Measurements from ENCODE around the gene SGMS1.
A peak's percentile ranks its signal among the peaks of the same experiment; 100 is the strongest.

The SGMS1 gene

GRCh38 chr10:50511492-50512213 is 112.1 kb downstream of the SGMS1 start:
- H3K4me3 ChIP-seq (ENCODE audit: control insufficient read depth, low read depth, low read length): no peak overlapping the region
- TF ChIP-seq, protein P1, sequence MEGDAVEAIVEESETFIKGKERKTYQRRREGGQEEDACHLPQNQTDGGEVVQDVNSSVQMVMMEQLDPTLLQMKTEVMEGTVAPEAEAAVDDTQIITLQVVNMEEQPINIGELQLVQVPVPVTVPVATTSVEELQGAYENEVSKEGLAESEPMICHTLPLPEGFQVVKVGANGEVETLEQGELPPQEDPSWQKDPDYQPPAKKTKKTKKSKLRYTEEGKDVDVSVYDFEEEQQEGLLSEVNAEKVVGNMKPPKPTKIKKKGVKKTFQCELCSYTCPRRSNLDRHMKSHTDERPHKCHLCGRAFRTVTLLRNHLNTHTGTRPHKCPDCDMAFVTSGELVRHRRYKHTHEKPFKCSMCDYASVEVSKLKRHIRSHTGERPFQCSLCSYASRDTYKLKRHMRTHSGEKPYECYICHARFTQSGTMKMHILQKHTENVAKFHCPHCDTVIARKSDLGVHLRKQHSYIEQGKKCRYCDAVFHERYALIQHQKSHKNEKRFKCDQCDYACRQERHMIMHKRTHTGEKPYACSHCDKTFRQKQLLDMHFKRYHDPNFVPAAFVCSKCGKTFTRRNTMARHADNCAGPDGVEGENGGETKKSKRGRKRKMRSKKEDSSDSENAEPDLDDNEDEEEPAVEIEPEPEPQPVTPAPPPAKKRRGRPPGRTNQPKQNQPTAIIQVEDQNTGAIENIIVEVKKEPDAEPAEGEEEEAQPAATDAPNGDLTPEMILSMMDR (conservative IDR thresholded peaks at IDR 0.05; ENCODE audit: control insufficient read depth, insufficient read depth, low read depth, low read length): no peak
- DNase-seq (ENCODE audit: low read depth): peak; percentile 36

GRCh38 chr10:50510517-50511473 is 113.0 kb downstream of the SGMS1 start:
- DNase-seq (ENCODE audit: low read depth): no peak
- H3K4me3 ChIP-seq (ENCODE audit: control insufficient read depth, low read depth, low read length): no peak overlapping the region
- TF ChIP-seq, protein P1 (conservative IDR thresholded peaks at IDR 0.05; ENCODE audit: control insufficient read depth, insufficient read depth, low read depth, low read length): no peak

DNA sequence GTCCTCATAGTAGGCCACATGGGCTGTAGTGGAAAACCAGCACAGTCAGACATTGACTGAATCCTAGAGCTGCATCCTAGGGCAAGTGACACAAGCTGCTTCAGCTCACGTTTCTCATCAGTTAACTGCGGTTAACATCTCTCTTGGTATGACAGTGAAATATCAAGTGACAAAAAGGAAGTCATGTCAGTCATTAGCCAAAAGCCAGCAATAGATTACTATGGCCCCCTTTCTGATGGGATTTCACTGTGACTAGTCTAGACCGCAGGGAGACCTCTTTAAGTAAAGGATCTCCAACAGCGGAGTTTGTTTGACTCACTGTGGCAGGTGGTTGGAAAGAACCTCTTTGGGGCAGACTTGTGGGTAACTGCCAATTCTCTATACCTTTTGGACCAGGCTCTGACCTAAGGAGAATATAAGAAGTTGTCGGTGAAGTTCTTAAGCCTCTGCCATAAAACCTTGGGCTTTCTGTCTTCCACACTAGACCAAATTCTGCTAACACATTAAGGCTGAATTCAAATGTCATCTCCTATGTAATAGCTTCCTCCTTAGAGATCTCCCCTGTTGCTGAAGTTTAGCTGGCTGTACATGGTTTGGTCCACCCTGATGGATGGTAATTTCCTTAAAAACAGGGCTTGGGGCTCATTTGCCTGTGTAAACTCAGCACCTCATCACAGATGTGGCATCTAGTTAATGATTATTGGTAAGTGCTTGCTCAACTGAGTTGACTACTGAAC is 115.3 kb downstream of the SGMS1 start:
- no peak for DNase-seq (ENCODE audit: low read depth)
- no peak overlapping the region for H3K4me3 ChIP-seq (ENCODE audit: control insufficient read depth, low read depth, low read length)
- TF ChIP-seq, protein P1 (conservative IDR thresholded peaks at IDR 0.05; ENCODE audit: control insufficient read depth, insufficient read depth, low read depth, low read length): no peak

DNA sequence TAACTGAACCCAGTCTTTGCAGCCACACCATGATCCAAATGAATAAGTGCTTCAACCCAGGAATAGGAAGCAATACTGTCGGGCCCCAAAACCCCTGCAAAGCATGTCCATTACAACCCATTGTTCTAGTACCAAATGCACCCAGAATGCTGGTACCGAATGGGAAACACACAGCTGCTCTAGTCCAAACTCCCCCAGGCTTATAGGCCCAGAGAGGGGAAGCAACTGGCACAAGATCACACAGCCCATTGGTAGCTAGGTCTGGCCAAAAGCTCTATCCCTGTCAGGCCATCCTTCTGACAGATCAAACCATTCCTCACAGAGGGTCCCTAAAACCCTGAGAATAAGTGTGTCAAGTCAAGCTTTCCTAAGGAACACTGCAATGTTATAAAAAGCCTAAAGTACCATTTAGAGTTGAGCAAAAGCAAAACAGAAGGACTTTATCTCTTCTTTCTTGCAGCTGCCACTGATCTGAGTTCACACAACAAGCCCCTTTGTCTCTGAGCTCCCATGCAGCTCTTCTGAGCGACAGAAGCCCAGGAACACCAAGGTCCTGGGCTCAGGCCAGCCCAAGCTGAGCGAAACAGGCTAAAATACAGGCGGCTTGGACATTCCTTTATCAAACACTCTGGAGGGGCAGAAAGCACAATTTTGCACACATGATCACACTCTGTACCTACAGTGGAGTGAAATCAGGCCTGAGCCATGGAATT is 116.7 kb downstream of the SGMS1 start:
- no peak overlapping the region for H3K4me3 ChIP-seq (ENCODE audit: control insufficient read depth, low read depth, low read length)
- DNase-seq (ENCODE audit: low read depth): no peak
- TF ChIP-seq, protein P1 (conservative IDR thresholded peaks at IDR 0.05; ENCODE audit: control insufficient read depth, insufficient read depth, low read depth, low read length): no peak

- no peak overlapping the region for H3K4me3 ChIP-seq (ENCODE audit: control insufficient read depth, low read depth, low read length)
- no peak for DNase-seq (ENCODE audit: low read depth)
- TF ChIP-seq, protein P1 (conservative IDR thresholded peaks at IDR 0.05; ENCODE audit: control insufficient read depth, insufficient read depth, low read depth, low read length): no peak
Measured at GRCh38 chr10:50504389-50504788, 119.4 kb downstream of the SGMS1 start.

Measured in fibroblast of mammary gland (primary cell).